Measurements from ENCODE around the gene ZNF597.

- TF ChIP-seq POLR2A (IDR thresholded peaks at IDR 0.05; ENCODE audit: borderline replicate concordance, extremely low read depth, insufficient read depth, insufficient read length) (no peak), CTCF (IDR thresholded peaks at IDR 0.05 in 2 of 3, conservative IDR thresholded peaks at IDR 0.05 in 1 of 3; ENCODE audit: borderline replicate concordance in 1 of 3, insufficient read depth in 1 of 3, low read depth in 2 of 3, low read length in 2 of 3) (no peak), CEBPB (IDR thresholded peaks at IDR 0.05; ENCODE audit: low read depth) (no peak), EZH2phosphoT487 (IDR thresholded peaks at IDR 0.05; ENCODE audit: borderline replicate concordance) (no peak), TCF7L2 (IDR thresholded peaks at IDR 0.05; ENCODE audit: borderline replicate concordance, extremely low read depth, insufficient read depth, insufficient read length) (no peak)
Measured at GRCh38 chr16:3492356-3492755, 49.1 kb upstream of the ZNF597 start.
